KOPT-K1 (cell line): ENCODE data around the gene FMNL1.
"Not testable (repeated sequence)": the region's sequence is repeated elsewhere in the genome, so short reads cannot be mapped to it uniquely, and the experiment has no call there.

Source experiments
- H3K27ac ChIP-seq: fragments of 200-600 bp; sonication (generic); 2 replicates; pipeline ENCODE4 v1.5.1; 2016; ENCODE audit warnings: antibody characterized with exemption, mild to moderate bottlenecking, low read depth, low read length; ENCODE audit not compliant: poor library complexity, severe bottlenecking
- H3K36me3 ChIP-seq: fragments of 200-600 bp; sonication (generic); 2 replicates; pipeline ENCODE4 v1.5.1; 2017; ENCODE audit warnings: antibody characterized with exemption, mild to moderate bottlenecking, low read length, moderate library complexity; ENCODE audit not compliant: insufficient read depth
- H3K9me3 ChIP-seq: fragments of 200-600 bp; sonication (generic); 2 replicates; pipeline ENCODE4 v1.5.1; 2017; ENCODE audit warnings: antibody characterized with exemption, low read length, mild to moderate bottlenecking; ENCODE audit not compliant: insufficient read depth, poor library complexity, severe bottlenecking

FMNL1 gene

DNA sequence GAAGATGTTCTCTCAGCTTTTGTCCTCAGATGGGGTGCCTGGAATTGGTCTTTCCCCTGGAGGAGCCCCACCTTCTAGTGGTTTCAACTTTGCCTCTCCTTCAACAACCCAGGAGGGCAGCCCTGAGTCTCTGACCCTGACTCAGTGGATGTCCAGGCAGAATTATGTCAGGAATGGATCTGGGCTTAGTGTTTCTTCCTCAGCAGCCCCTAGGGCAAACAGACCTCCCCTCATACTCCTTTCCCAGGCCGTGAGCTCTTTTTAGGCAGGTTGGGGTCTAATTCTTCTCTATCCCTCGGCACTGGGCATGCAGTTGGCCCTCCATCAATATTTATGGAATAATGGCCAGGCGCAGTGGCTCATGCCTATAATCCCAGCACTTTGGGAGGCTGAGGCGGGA, 20.2 kb upstream of the FMNL1 start:
- Histone ChIP-seq H3K36me3 (no peaks in the 10 kb centered on the region), H3K27ac (no peak overlapping the region), H3K9me3 (no peaks in the 10 kb centered on the region)

DNA sequence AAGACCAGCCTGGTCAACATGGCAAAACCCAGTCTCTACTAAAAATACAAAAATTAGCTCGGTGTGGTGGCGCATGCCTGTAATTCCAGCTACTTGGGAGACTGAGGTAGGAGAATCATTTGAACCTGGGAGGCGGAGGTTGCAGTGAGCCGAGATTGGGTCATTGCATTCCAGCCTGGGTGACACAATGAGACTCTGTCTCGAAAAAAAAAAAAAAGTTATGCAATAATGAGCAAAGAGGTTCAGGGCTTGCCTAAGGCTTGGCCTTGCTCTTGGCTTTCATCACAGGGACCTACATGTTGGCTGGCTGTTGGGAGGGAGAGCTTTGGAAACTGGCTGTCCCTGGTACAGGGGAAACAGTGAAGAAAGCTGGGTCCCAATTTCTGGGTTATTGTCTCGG, 19.8 kb upstream of the FMNL1 start:
- H3K27ac ChIP-seq, H3K36me3 ChIP-seq, H3K9me3 ChIP-seq: not testable (repeated sequence)

DNA sequence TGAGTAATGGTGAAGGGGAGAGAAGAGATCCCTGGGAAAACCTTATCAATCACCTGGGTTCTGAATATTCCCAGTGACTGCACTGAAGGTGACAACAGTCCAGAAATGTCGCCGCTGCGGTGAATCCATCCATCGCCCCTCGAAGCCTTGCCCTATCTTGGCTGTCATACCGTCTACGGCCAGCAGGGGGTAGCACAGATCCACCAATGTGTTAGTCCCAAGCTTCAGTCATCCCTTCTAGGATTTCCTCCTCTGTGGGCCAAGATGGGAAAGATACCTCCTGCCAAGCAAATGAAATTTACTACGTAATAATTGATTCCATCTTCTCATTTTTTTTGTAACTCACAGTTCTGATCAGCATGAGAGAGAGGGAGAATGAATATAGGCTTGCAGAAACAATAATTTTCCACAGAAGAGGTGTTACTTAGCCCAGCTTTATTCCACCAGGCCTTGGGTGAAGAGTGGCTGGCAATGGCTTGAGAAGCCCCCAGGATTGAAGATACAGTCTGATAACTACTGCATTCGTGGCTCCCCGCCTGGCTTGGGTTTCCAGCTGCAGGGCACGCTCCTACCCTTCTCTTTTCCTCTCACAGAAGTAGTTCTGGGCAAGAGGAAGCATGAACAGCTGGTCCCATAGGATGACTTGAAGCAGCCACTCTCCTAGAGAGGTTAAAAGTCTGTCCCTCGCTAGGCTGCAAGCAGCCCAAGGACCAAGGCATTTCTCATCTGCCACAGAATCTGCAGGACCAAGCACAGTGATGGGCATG, 2.6 kb upstream of the FMNL1 start:
- peak overlapping the region; percentile 38 for H3K27ac ChIP-seq
- peaks cover 15% of the 10 kb centered on the region; the same call in 1 of the 2 replicates for H3K36me3 ChIP-seq
- H3K9me3 ChIP-seq = no peaks in the 10 kb centered on the region

DNA sequence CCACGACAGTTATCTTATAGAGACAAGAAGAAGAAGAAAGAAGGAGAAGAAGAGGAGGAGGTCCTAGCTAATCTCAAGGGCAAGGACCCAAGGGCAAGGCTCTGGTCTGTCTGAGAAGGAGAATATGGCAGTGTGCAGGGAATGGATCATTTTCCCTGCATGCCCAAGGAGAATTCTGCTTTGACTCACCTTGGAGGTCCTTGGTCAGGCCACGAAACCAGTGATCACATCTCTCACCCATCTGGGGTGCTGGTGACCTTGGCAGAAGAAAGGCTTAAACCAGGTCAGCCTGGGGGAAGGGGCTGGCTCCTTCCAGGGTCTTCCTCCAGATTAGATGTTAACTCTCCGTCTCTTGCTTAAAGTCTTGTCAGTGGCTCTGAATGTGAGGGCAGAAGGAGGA, 1.6 kb upstream of the FMNL1 start:
- Histone ChIP-seq H3K27ac (peak overlapping the region; percentile 98), H3K36me3 (peaks cover 15% of the 10 kb centered on the region; the same call in 1 of the 2 replicates)

DNA sequence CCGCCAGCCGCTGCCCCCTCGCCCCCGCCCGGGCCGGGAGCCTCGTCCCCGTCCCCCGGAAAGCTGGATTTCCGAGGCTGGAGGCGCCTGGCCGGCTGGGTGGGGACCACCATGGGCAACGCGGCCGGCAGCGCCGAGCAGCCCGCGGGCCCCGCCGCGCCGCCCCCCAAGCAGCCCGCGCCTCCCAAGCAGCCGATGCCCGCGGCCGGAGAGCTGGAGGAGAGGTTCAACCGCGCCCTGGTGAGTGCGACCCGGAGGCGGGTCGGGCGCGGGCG, 266 bp downstream of the FMNL1 start:
- no peaks in the 10 kb centered on the region for H3K9me3 ChIP-seq
- peak overlapping the region; percentile 98 for H3K27ac ChIP-seq

More for the DNA sequence above, 1.6 kb upstream of the FMNL1 start:
- H3K9me3 ChIP-seq = no peaks in the 10 kb centered on the region

DNA sequence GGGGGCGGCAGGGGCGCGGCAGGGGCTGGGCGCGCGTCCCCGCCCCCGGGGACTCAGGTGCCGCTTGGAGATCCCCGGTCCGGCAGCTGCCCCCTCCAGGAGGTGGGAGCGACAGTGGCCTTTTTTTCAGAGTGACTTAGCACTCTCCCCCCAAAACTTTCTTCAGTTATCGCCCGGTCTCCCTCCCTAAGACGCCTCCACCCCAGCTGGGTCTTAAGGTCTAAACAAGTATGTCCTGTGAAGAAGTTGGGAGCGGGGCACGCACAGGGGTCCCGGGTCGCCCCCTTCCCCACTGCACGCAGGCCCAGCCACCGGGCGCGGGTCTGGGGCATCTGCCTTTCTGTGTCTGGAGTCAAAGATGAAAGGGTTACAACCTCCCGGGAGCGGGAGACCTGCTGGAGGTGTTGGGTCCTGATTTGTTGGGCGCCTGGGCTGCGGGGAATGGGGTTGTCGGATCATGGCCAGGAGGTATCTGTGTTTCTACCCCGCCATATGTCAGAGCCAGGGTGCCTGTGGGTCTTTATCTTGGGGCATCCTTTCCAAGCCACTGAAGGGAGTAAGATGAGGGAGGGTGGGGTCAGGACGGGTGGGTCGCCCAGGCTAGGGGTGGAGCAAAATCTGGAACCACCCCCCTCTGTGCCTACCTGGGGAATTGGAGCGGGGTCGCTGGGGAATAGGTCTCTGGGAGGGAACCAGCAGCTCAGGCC, 757 bp downstream of the FMNL1 start:
- peak overlapping the region; percentile 98 for H3K27ac ChIP-seq
- H3K9me3 ChIP-seq = no peaks in the 10 kb centered on the region
- H3K36me3 ChIP-seq = no peaks in the 10 kb centered on the region

More for the DNA sequence above, 266 bp downstream of the FMNL1 start:
- 0 out of 2 replicates have a peak, but pooled peaks cover 4% of the 10 kb centered on the region for H3K36me3 ChIP-seq

- Histone ChIP-seq H3K27ac (peak overlapping the region; percentile 98), H3K36me3 (no peaks in the 10 kb centered on the region), H3K9me3 (no peaks in the 10 kb centered on the region)
These were observed 1.4 kb downstream of the FMNL1 start for GRCh38 chr17:45222996-45223538.

GRCh38 chr17:45223539-45224528, 2.1 kb downstream of the FMNL1 start:
- Histone ChIP-seq H3K36me3 (no peaks in the 10 kb centered on the region), H3K27ac (peak overlapping the region; percentile 98), H3K9me3 (no peaks in the 10 kb centered on the region)

- H3K36me3 ChIP-seq = no peaks in the 10 kb centered on the region
- H3K9me3 ChIP-seq = no peaks in the 10 kb centered on the region
- H3K27ac ChIP-seq = peak overlapping the region; percentile 98
These were observed 3.0 kb downstream of the FMNL1 start for GRCh38 chr17:45224671-45225050.

DNA sequence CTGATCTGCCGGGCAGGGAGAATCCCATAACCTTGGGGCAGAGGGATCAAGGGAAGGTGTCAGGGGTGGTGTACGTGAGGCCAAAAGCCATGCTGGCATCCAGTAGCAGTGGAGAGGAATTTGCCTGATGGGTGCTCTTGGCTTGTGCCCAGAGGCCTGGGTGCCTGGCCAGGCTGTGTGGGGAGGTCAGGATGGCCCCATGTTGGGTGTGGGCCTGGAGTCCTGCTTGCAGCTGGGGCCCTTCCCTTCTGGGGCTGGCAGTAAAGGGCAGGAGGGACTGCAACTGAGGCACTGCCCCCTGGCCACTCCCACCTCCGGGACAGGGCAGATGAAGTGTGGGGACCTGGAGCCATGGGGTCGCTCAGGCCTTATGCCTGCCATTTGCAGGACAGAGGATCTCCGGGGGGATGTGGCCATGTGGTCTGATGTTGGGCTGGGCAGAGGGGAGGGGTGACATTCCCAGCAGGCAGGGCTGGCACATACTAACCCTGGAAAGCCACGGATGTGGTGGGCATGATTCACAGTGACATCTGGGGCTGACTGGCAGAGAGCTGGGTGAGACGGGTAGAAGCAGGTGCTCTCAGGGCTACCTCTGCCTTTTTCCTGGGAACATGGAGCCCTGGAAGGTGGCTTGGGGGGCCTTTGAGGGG, 3.5 kb downstream of the FMNL1 start:
- Histone ChIP-seq H3K36me3 (0 out of 2 replicates have a peak, but pooled peaks cover under 1% of the 10 kb centered on the region), H3K9me3 (no peaks in the 10 kb centered on the region), H3K27ac (peak overlapping the region; percentile 98)

DNA sequence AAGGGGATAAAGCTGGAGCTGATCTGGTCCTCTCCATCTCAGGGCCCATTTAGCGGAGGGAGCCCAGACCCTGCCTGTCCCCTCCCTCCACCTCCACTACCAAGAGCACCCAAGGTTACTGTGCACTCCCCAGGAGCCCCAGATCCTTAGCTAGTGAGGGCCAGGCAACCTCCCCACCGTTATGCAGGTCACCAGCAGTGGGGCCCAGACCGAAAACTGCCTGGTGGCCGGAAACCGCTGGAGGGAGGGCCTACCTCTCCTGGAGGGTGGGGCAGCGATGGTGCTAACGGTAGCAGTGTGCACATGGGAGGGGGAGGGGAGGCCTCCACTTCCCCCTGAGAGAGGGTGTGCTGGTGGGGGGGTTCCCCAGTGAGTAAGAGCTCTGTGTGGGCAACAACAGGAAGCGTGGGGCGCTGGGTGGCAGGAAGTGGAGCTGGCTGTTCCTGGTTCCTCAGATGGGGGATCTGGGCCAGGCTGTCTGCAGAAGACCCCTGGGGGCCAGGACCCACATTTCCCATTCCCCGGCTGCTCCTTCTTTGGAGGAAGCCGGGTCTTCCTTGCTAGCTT, 4.4 kb downstream of the FMNL1 start:
- Histone ChIP-seq H3K27ac (peak overlapping the region; percentile 98), H3K9me3 (no peaks in the 10 kb centered on the region), H3K36me3 (peaks cover 7% of the 10 kb centered on the region; the same call in 1 of the 2 replicates)

DNA sequence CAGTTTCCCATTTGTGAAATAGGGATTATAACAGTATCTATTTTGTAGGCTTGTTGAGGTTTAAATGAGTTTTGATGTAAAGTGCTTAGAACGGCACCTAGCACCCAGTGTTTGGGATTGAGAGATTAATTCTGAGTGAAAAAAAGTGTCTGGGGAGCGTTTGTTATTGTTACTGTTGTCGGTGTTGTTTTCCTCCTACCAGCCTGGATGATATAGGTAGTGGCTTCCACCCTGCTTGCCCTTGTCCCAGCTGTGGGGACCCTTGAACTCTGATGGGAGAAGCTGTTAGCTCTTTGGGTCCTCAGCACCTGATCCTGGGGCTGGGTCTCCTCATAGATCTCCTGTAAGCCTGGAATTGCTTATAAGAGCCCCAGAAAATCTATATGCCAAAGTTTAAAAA, 4.9 kb downstream of the FMNL1 start:
- H3K9me3 ChIP-seq = no peaks in the 10 kb centered on the region
- peaks cover 7% of the 10 kb centered on the region; the same call in 1 of the 2 replicates for H3K36me3 ChIP-seq
- peak overlapping the region; percentile 98 for H3K27ac ChIP-seq

GRCh38 chr17:45227101-45227925, 5.6 kb downstream of the FMNL1 start:
- Histone ChIP-seq H3K36me3 (peaks cover 13% of the 10 kb centered on the region; the same call in 1 of the 2 replicates), H3K9me3 (no peaks in the 10 kb centered on the region), H3K27ac (peak overlapping the region; percentile 98)
